MCF 10A (cell line): ENCODE measurements around the gene MRPL9. TPM values are rescaled to one million over a fixed set of nuclear protein-coding genes. Genes with fewer than 3 reads are reported as not detected.

Experiments used
- Bru-seq: library from RNA; stranded (reverse); fragments of 400-500 nt; gene quantifications from one replicate; lab custom pipeline; 2021; lab: Mats Ljungman, UMichigan
- BruChase-seq, 2 experiments: library from RNA; stranded (reverse); fragments of 400-500 nt; gene quantifications; one replicate each; lab custom pipeline; 2021; lab: Mats Ljungman, UMichigan
- BruUV-seq: library from RNA; stranded (reverse); fragments of 400-500 nt; replicated peaks from 2 replicates; lab custom pipeline; 2021; lab: Mats Ljungman, UMichigan
- CTCF ChIA-PET: fragments of 300-600 bp; sonication (Branson Sonifier 250); formaldehyde crosslinking; extraction: SDS; loops from one replicate; lab custom pipeline; 2021; ENCODE audit warnings: antibody characterized with exemption, inconsistent platforms; lab: Yijun Ruan, JAX
- POLR2A ChIA-PET: fragments of 300-600, 350-650 bp; sonication (Branson Sonifier 250); formaldehyde crosslinking; extraction: SDS; loops from one replicate; lab custom pipeline; 2020; ENCODE audit warnings: antibody characterized with exemption, inconsistent platforms; lab: Yijun Ruan, JAX
- DNase-seq: peaks from one replicate; pipeline ENCODE4 v3.0.0-alpha.2; 2018; ENCODE audit not compliant: unreplicated experiment
- H3K27ac Mint-ChIP-seq: one replicate; pipeline ENCODE4 v1.8.0; 2022; ENCODE audit warnings: mild to moderate bottlenecking, low read depth, mixed read lengths; ENCODE audit not compliant: unreplicated experiment
- H3K27me3 Mint-ChIP-seq: one replicate; pipeline ENCODE4 v1.8.0; 2022; ENCODE audit warnings: mixed read lengths; ENCODE audit not compliant: insufficient read depth, unreplicated experiment
- H3K36me3 Mint-ChIP-seq: one replicate; pipeline ENCODE4 v1.8.0; 2022; ENCODE audit warnings: mild to moderate bottlenecking, moderate library complexity, mixed read lengths; ENCODE audit not compliant: insufficient read depth, unreplicated experiment
- H3K4me1 Mint-ChIP-seq: one replicate; pipeline ENCODE4 v1.8.0; 2022; ENCODE audit warnings: mixed read lengths; ENCODE audit not compliant: insufficient read depth, unreplicated experiment
- H3K4me3 Mint-ChIP-seq: one replicate; pipeline ENCODE4 v1.8.0; 2022; ENCODE audit warnings: mild to moderate bottlenecking, moderate library complexity, mixed read lengths; ENCODE audit not compliant: unreplicated experiment
- H3K9me3 Mint-ChIP-seq: one replicate; pipeline ENCODE4 v1.8.0; 2022; ENCODE audit warnings: mixed read lengths; ENCODE audit not compliant: unreplicated experiment
- CTCF ChIP-seq: fragments of 200-600 bp; IDR thresholded peaks from one replicate; pipeline ENCODE4 v1.8.0; 2022; ENCODE audit warnings: antibody characterized with exemption, mild to moderate bottlenecking; ENCODE audit not compliant: unreplicated experiment
- intact Hi-C: fragments of 100-400 bp; cut with micrococcal nuclease; formaldehyde crosslinking; loops from 2 replicates; pipeline ENCODE4 v1.14.1; 2022
- long read RNA-seq: library from polyadenylated mRNA; stranded (forward); transcript quantifications from one replicate; pipeline ENCODE4 v2.0.0, GENCODE V29; 2022
- total RNA-seq: library from RNA; stranded (reverse); gene quantifications from 2 replicates; pipeline ENCODE4 v1.2.3, GENCODE V29; 2022

MRPL9 gene
- total RNA-seq (145 and 146 TPM in 2 replicates), Bru-seq, nascent RNA (percentile 94 among the genes with signal in this experiment), BruChase-seq, experiment 1, labeled RNA remaining after a 6-hour chase (percentile 96 among the genes with signal in this experiment), BruChase-seq, experiment 2, labeled RNA remaining after a 2-hour chase (percentile 92 among the genes with signal in this experiment)
- long read RNA-seq, transcript MRPL9-202 (7 exons, 1,296 nt), result major isoform, 164 of 208 reads
- long read RNA-seq, transcript MRPL9-201 (6 exons, 882 nt), result minor isoform, 9 of 208 reads
- long read RNA-seq, partial matches to known transcripts, result 5 of 208 reads
- long read RNA-seq, other reads (novel, unspliced or antisense), result 29 of 208 reads

- Mint-ChIP-seq H3K4me1 (peaks cover 17% of the 10 kb centered on the region), H3K27ac (peak within 1 kb of the TSS; percentile 97), H3K9me3 (no peaks in the 10 kb centered on the region), H3K4me3 (peak within 1 kb of the TSS; percentile 92), H3K27me3 (no peaks in the 10 kb centered on the region), H3K36me3 (peaks cover 38% of the 10 kb centered on the region)
- no peak for TF ChIP-seq CTCF
- intact Hi-C loops, result loop anchor here (1.0 kb wide), 3 partner anchors 27 to 73 kb away; partner anchors contain the start of gene TDRKH
- CTCF ChIA-PET, result interaction anchor here (0.5 to 2.6 kb wide), 10 partner anchors 30 to 597 kb away, joined by 3 to 16 read pairs (median 3); partner anchors contain the start of genes C2CD4D and ZNF687
- POLR2A ChIA-PET, result interaction anchor here (0.6 to 3.5 kb wide), 33 partner anchors 10 to 1656 kb away, joined by 3 to 56 read pairs (median 4); partner anchors contain the start of genes PI4KB, PSMB4, SELENBP1 and SNX27
- DNase-seq, result peak; percentile 84
- no TSS peak for BruUV-seq
These were observed at the start of gene MRPL9 for GRCh38 chr1:151762941-151763921. TSS of gene MRPL9 (minus strand) at chr1:151763496. CDS start at chr1:151763479, 17 bp downstream.

DNA sequence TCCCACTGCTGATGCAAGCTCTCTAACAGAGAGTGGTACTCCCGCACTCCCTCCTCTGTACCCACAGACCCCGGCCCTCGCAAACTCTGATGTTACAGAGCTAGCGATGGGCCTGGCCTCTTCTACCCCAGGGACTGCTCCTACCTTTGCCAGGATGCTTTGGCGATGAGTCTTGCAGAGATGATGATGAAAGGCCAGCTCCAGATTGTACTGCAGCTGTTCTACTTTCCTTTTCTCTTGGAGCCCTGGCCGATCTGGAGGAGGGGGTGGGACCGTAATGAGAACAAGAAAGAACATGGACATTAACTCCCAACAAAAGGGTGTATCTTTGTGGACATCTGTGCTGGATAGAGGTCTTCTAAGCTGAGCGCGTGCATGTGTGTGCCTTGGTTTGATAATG lies 47.9 kb upstream of the MRPL9 start:
- Mint-ChIP-seq H3K4me1 (no peaks in the 10 kb centered on the region), H3K4me3 (no peak overlapping the region), H3K36me3 (no peaks in the 10 kb centered on the region), H3K9me3 (no peaks in the 10 kb centered on the region), H3K27ac (peak overlapping the region; percentile 3), H3K27me3 (peaks cover 25% of the 10 kb centered on the region)
- POLR2A ChIA-PET, result interaction anchor here (0.7 to 1.5 kb wide), 3 partner anchors 9 to 37 kb away, joined by 3 to 7 read pairs (median 3); partner anchors contain the start of gene TDRKH
- no TSS peak for BruUV-seq
- DNase-seq, result no peak
- intact Hi-C loops, result no loop called here
- TF ChIP-seq CTCF, result no peak
- CTCF ChIA-PET, result interaction anchor here (0.6 to 1.6 kb wide), 6 partner anchors 13 to 470 kb away, joined by 3 to 6 read pairs (median 4); no protein-coding TSS in a partner anchor

DNA sequence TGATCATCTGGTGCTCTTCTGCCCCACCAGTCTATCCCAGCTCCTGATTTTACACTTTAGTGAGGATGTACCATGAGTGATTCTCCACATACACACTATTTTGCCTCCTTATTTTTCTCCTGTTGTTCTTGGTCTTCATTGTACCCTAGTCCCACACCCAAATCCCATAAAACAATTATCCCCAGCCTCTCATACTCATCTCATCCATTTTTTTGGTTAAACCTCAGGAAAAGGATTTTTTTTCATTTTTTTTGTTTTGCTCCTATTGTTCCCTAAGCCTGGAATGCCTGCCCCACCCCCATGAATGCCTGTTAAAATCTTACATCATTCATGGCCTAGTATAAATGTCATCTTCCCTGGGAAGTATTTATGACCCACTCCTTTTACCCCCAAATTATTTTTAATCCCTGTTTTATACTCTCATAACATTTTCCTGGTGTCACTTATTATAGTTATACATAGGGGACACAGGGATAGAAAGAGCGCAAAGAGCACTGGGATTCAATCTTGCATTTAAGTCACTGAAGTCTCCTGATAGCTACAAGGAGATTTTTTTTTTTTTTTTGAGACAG lies 46.8 kb upstream of the MRPL9 start:
- POLR2A ChIA-PET, result interaction anchor here (1.8 kb wide), 1 partner anchor 10 kb away, joined by 4 read pairs; no protein-coding TSS in a partner anchor

More for the DNA sequence above, 46.8 kb upstream of the MRPL9 start:
- no peak for DNase-seq
- no peaks in the 10 kb centered on the region for H3K4me1 Mint-ChIP-seq
- no peaks in the 10 kb centered on the region for H3K9me3 Mint-ChIP-seq
- H3K36me3 Mint-ChIP-seq, result no peaks in the 10 kb centered on the region
- no peak overlapping the region for H3K4me3 Mint-ChIP-seq
- H3K27me3 Mint-ChIP-seq, result peaks cover 36% of the 10 kb centered on the region
- intact Hi-C loops, result no loop called here
- CTCF ChIA-PET, result interaction anchor here (0.6 kb wide), 1 partner anchor 38 kb away, joined by 5 read pairs; no protein-coding TSS in a partner anchor
- H3K27ac Mint-ChIP-seq, result no peak overlapping the region
- no peak for TF ChIP-seq CTCF
- BruUV-seq, result no TSS peak
